Mucosa of gallbladder (tissue), 1 donor: ENCODE results near the gene RPS17. TPM values are rescaled to one million over a fixed set of nuclear protein-coding genes. Genes with fewer than 3 reads are reported as not detected.
"Not testable (repeated sequence)": the region's sequence is repeated elsewhere in the genome, so short reads cannot be mapped to it uniquely, and the experiment has no call there.

Experiments
- DNase-seq: peaks from one replicate; pipeline ENCODE4 v3.0.0-alpha.2; 2020; ENCODE audit warnings: low spot score
- total RNA-seq: library from RNA; stranded (reverse); gene quantifications from one replicate; pipeline ENCODE4 v1.2.1, GENCODE V29; 2021
- donor health status: DM: no; HTN: no; CAD: no.

The RPS17 gene
- total RNA-seq, 1 donor from 2014 or later = 753 TPM

- DNase-seq = not testable (repeated sequence)
Measured at GRCh38 chr15:82507693-82508092, 32.6 kb downstream of the RPS17 start.

DNA sequence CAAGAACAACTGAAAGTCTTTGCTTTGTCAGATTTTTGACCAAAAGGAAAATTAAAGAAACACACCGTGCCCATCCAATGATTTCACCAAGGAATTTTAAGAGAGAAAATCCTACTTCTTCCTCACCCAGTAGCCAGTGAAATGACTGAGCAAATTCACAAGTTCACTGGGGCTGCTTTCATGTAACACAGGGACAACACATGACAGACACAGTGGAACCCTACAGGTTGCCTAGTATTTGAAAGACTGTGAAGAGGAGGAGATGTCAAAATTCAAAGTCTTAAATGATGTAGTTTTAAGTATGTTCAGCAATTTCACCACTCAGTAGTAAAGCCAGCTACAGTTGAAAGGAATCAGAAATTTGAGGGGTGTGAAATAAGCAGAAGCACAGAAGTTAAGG lies 33.2 kb downstream of the RPS17 start:
- not testable (repeated sequence) for DNase-seq

GRCh38 chr15:82505842-82506241 lies 34.4 kb downstream of the RPS17 start:
- not testable (repeated sequence) for DNase-seq

DNA sequence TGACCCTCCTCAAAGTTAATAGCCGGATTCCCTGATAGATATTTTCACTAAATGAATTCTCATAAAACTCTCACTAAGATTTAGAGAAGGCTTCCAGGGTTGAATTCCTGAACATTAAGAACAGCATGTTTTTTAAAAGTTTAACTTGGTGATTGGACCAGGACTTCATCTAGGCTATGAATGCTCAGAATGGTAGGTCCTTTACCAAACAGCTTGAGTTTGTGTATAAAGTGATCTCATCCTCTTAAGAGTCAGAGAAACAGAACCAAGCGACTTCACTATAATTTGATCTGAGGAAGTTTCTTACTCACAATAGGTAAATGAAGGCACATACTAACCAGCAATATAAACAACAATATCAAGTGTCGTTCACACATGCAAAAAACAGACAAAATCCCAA lies 36.2 kb downstream of the RPS17 start:
- DNase-seq = not testable (repeated sequence)

DNA sequence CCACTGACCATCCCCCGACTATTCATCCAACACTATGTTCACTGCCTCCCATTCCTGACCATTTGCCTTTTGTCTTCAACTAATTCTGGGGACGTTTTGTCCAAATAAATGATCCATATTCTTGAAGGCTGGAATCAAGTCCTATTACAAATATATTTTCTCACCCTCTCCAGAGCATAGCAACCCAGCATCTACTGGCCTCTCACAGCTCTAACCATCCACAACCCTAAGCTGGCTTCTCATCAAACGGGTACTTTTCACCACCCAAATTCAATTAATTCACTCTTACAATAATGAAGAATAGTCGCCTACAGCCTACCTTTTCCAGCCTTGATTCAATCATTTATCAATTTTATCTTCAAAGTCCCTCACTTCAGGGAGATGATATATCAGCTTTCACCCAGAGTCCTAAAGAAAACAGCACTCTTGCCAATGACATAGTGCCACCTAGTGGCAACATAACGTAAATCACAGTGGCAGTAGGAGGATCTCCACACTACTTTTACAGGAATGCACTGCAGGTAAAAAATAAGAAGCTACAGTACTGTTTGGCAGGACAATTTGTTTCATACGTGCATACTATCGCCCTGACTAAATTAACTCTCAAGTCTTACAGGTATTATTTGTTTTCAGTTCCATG lies 37.4 kb downstream of the RPS17 start:
- peak; percentile 10 for DNase-seq

GRCh38 chr15:82500772-82501171 lies 39.5 kb downstream of the RPS17 start:
- not testable (repeated sequence) for DNase-seq

DNA sequence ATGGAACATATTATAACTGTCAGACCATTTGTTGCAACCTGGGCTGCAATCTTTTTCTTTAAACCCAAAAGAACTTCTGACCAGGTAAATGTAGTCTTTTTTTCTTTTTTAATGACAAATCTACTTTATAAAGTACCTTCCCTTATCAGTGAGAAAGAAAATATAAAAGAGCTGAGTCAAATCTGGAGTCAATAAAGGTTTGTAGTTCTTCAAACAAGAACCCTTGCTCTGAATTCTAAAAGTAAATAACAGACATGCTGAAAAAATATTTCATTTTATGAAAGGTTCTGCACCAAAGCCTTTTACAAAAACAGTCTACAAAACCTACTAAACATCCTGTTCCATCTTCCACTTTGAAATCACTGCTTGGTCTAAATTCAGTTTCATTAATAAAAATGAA lies 42.3 kb downstream of the RPS17 start:
- not testable (repeated sequence) for DNase-seq

DNA sequence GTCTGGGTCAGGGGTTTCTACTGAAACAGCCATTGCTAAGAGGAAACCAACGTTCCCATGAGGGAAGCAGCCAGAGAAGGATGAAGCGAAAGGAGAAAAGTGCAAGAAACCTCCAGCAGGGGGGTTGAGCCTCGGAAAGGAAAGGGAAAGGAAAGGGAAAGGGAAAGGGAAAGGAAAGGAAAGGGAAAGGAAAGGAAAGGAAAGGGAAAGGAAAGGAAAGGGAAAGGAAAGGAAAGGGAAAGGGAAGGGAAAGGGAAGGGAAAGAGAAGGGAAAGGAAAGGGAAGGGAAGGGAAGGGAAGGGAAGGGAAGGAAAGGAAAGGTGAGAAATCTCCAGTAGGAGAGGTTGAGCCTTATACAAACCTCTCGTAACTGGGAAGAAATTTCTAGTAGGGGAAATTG lies 52.0 kb downstream of the RPS17 start:
- DNase-seq = not testable (repeated sequence)

DNA sequence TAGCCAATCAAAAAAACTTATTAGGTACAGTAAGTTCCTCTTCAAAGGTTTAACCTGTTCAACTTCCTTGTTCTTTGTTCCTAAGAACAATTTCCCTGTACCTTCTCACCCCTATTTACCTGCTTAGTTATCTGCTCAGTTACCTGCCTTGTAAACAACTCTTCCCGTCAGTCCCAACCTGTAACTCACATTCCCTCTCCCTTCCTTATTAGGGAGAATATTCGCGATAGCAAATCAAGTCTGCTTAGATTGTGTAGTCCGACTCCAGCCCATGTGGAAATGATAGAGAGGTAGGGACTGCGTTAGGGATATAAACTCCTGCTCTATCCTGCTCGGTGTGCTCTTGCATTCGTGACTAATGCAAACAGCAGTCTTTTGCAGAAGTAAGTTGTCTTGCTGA lies 53.2 kb downstream of the RPS17 start:
- not testable (repeated sequence) for DNase-seq

Other genes with a start within 250 kb of the RPS17 start
- 1.6 TPM for gene GOLGA6L10, start 191.0 kb downstream of the RPS17 start, total RNA-seq
- 2.1 TPM for gene GOLGA6L9, start 110.6 kb downstream of the RPS17 start, total RNA-seq
- 4.8 TPM for gene CPEB1, start 106.9 kb upstream of the RPS17 start, total RNA-seq
- 0.69 TPM for gene AP3B2, start 169.4 kb upstream of the RPS17 start, total RNA-seq